Raji (cell line): ENCODE data around the gene POLR2H.

Experiments used
- POLR2A ChIP-seq: IDR thresholded peaks from 2 replicates; pipeline ENCODE4 v1.6.1; 2011; ENCODE audit warnings: low read depth, low read length, control low read depth; ENCODE audit not compliant: insufficient read depth

POLR2H gene

GRCh38 chr3:184361532-184361931 lies at the start of gene POLR2H, which contains the start of gene CLCN2:
Gene POLR2H, plus strand, starts transcription at chr3:184361710. Its CDS starts 1,783 bp downstream, at chr3:184363493.
Gene CLCN2, minus strand, starts transcription at chr3:184361605. Its CDS starts 126 bp downstream, at chr3:184361479.
- TF ChIP-seq POLR2A = peak; percentile 58

GRCh38 chr3:184314363-184314699 lies 47.2 kb upstream of the POLR2H start, which contains the start of gene EIF4G1:
Gene EIF4G1, plus strand, starts transcription at chr3:184314606. Its CDS starts 1,191 bp downstream, at chr3:184315797.
- TF ChIP-seq POLR2A = peak; percentile 83

- TF ChIP-seq POLR2A = peak; percentile 0; the same call in 1 of the 2 replicates
These were observed 46.6 kb upstream of the POLR2H start for GRCh38 chr3:184314700-184315542.

GRCh38 chr3:184315543-184315867 lies 46.0 kb upstream of the POLR2H start:
- TF ChIP-seq POLR2A = no peak

- TF ChIP-seq POLR2A = no peak
These were observed 45.4 kb upstream of the POLR2H start for GRCh38 chr3:184315871-184316661.

DNA sequence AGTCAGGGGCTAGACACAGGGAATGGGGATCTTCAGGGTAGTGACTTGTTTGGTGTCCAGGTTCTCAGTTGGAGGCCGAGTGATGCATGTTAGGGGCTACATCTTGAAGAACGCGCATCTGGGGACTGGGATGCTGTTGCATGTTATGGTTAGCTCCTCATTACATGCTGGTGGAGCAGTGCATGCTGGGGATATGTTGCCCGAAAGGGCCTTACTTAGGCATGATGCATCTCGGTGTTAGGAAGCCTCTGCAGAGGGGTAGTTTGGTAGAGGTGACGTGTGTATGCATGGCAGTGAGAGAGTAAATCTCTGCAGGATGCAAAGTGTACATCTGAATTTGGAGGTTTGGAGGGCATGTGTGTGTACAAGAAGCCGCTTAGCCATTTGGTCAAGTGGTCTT lies 44.7 kb upstream of the POLR2H start:
- no peak for TF ChIP-seq POLR2A

DNA sequence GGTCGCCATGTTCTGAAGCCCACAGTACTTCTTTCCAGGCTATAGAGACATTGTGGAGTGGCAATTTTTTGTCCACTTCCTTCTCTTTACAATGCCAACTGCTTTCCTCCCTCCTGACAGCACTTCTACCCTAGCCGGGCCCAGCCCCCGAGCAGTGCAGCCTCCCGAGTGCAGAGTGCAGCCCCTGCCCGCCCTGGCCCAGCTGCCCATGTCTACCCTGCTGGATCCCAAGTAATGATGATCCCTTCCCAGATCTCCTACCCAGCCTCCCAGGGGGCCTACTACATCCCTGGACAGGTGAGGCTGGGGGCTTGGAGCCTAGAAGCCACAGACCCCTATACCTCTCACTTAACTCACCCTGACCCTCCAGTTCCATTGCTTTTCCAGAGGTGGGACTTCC lies 44.3 kb upstream of the POLR2H start:
- TF ChIP-seq POLR2A = no peak

DNA sequence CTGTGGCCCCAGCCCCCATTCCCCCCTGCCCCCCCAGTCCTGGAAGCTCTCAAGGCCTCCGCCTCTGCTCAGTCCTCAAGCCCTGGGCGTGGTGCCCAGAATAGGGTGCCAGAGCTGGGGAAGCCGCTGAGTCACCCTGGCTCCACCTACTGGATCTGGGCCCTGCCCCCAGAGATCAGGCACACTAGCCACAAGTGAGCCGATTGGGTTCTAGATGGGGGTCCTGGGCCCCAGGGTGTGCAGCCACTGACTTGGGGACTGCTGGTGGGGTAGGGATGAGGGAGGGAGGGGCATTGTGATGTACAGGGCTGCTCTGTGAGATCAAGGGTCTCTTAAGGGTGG lies 41.4 kb upstream of the POLR2H start:
- TF ChIP-seq POLR2A = no peak

GRCh38 chr3:184321666-184322065 lies 39.8 kb upstream of the POLR2H start:
- TF ChIP-seq POLR2A = no peak

GRCh38 chr3:184322731-184323487 lies 38.6 kb upstream of the POLR2H start:
- TF ChIP-seq POLR2A = no peak

DNA sequence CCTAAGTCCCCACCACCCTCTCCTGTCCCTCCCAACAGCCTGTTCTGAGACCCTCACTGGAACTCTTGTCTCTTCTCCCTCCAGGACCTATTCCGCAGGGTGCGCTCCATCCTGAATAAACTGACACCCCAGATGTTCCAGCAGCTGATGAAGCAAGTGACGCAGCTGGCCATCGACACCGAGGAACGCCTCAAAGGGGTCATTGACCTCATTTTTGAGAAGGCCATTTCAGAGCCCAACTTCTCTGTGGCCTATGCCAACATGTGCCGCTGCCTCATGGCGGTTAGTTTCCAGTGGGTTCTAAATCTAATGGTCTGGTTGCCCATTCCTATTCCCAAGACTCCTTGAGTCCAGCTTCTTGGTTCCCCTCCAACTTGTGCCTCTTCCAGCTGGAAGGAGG lies 37.8 kb upstream of the POLR2H start:
- no peak for TF ChIP-seq POLR2A

- TF ChIP-seq POLR2A = no peak
These were observed 36.2 kb upstream of the POLR2H start for GRCh38 chr3:184325269-184325668.

DNA sequence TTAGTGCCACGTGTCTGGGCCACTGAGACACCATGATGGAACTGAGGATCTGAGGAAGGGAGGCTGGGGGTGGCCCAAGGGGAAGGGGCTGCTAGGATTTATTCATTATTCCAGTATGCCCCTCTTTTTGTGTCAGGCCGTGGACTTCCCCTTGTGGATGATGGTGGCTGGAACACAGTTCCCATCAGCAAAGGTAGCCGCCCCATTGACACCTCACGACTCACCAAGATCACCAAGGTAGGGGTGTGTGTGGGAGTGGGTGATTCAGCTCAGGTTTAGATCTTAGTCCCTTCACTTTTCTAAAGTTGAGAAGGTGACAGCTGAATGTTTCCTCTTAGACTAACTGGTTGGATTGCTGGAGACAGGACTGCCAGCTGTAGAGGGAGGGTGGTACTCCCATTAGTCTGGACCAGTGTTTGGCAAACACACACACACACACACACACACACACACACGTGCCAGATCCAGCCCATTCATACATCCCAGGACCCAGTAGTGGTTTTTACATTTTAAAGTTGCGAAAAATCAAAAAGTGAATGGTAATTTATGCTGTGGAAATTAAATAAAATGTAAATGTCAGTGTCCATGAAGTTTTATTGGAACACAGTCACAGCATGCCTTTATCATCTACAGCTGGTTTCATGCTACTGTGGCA lies 35.7 kb upstream of the POLR2H start:
- TF ChIP-seq POLR2A = no peak

DNA sequence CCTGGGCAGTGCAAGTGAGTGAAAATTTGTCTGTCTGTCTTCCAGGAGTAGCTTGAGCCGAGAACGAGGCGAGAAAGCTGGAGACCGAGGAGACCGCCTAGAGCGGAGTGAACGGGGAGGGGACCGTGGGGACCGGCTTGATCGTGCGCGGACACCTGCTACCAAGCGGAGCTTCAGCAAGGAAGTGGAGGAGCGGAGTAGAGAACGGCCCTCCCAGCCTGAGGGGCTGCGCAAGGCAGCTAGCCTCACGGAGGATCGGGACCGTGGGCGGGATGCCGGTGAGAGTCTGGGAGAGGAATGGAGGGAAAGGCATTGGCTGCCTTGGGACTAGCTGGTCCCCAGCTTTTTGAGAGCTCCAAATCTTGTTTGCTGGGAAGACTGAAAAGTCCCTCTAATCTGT lies 34.3 kb upstream of the POLR2H start:
- no peak for TF ChIP-seq POLR2A

GRCh38 chr3:184328516-184328915 lies 33.0 kb upstream of the POLR2H start:
- TF ChIP-seq POLR2A = no peak
